Measurements from ENCODE around the gene GEMIN7. TPM values are rescaled to one million over a fixed set of nuclear protein-coding genes. Genes with fewer than 3 reads are reported as not detected.

The GEMIN7 gene
- total and polyA plus RNA-seq, 4 donors: 18.7 to 29.0 (median 22.7) TPM

GRCh38 chr19:45121827-45122345 lies 42.8 kb downstream of the GEMIN7 start:
- no peak overlapping the region for H3K4me3 ChIP-seq
- no peak for TF ChIP-seq CTCF (IDR thresholded peaks at IDR 0.05; ENCODE audit: control extremely low read depth, extremely low read depth)
- peaks cover 0 to 14% (median 0%) of the 10 kb centered on the region in 5 donors for H3K4me1 ChIP-seq (ENCODE audit: control insufficient read depth in 5 of 5, insufficient read depth in 5 of 5, low read length in 5 of 5)
- no peaks in the 10 kb centered on the region for H3K36me3 ChIP-seq (ENCODE audit: control insufficient read depth in 4 of 4, insufficient read depth in 4 of 4, low read length in 4 of 4)
- DNase-seq (no peak), ATAC-seq (ENCODE audit: insufficient read depth, low FRiP score) (no peak)
- no peak overlapping the region for H3K27ac ChIP-seq (ENCODE audit: low read depth in 1 of 2, low read length in 1 of 2)
- no peaks in the 10 kb centered on the region for H3K27me3 ChIP-seq (ENCODE audit: control insufficient read depth in 3 of 3, insufficient read depth in 3 of 3, low read length in 2 of 3)
- H3K9me3 ChIP-seq (ENCODE audit: control insufficient read depth in 4 of 4, insufficient read depth in 3 of 4, low read length in 3 of 4): no peaks in the 10 kb centered on the region
- H3K9ac ChIP-seq (ENCODE audit: insufficient read depth in 1 of 2, low read length in 2 of 2): no peak overlapping the region
- 82 to 84% methylated on average over 11 of the region's 11 CpGs for WGBS, 2 donors

GRCh38 chr19:45122832-45123231 lies 43.8 kb downstream of the GEMIN7 start:
- ATAC-seq (ENCODE audit: insufficient read depth, low FRiP score): no peak
- WGBS, 2 donors: 89 to 91% methylated on average over 6 of the region's 6 CpGs
- no peaks in the 10 kb centered on the region for H3K36me3 ChIP-seq (ENCODE audit: control insufficient read depth in 4 of 4, insufficient read depth in 4 of 4, low read length in 4 of 4)
- no peak for DNase-seq
- H3K9me3 ChIP-seq (ENCODE audit: control insufficient read depth in 4 of 4, insufficient read depth in 3 of 4, low read length in 3 of 4): no peaks in the 10 kb centered on the region
- no peak overlapping the region for H3K4me3 ChIP-seq
- no peak overlapping the region for H3K9ac ChIP-seq (ENCODE audit: insufficient read depth in 1 of 2, low read length in 2 of 2)
- H3K27me3 ChIP-seq (ENCODE audit: control insufficient read depth in 3 of 3, insufficient read depth in 3 of 3, low read length in 2 of 3): no peaks in the 10 kb centered on the region
- peaks cover 0 to 9% (median 0%) of the 10 kb centered on the region in 5 donors for H3K4me1 ChIP-seq (ENCODE audit: control insufficient read depth in 5 of 5, insufficient read depth in 5 of 5, low read length in 5 of 5)
- no peak for TF ChIP-seq CTCF (IDR thresholded peaks at IDR 0.05; ENCODE audit: control extremely low read depth, extremely low read depth)
- no peak overlapping the region for H3K27ac ChIP-seq (ENCODE audit: low read depth in 1 of 2, low read length in 1 of 2)

- peak in 1 of 3 donors; percentile 27 for DNase-seq
- Histone ChIP-seq H3K27me3 (ENCODE audit: control insufficient read depth in 3 of 3, insufficient read depth in 3 of 3, low read length in 2 of 3) (no peaks in the 10 kb centered on the region), H3K4me3 (no peak overlapping the region), H3K9ac (ENCODE audit: insufficient read depth in 1 of 2, low read length in 2 of 2) (no peak overlapping the region), H3K9me3 (ENCODE audit: control insufficient read depth in 4 of 4, insufficient read depth in 3 of 4, low read length in 3 of 4) (no peaks in the 10 kb centered on the region), H3K36me3 (ENCODE audit: control insufficient read depth in 4 of 4, insufficient read depth in 4 of 4, low read length in 4 of 4) (no peaks in the 10 kb centered on the region), H3K27ac (ENCODE audit: low read depth in 1 of 2, low read length in 1 of 2) (no peak overlapping the region), H3K4me1 (ENCODE audit: control insufficient read depth in 5 of 5, insufficient read depth in 5 of 5, low read length in 5 of 5) (peaks cover 0 to 7% (median 0%) of the 10 kb centered on the region in 5 donors)
- ATAC-seq (ENCODE audit: insufficient read depth, low FRiP score): no peak
- no peak for TF ChIP-seq CTCF (IDR thresholded peaks at IDR 0.05; ENCODE audit: control extremely low read depth, extremely low read depth)
- WGBS, 2 donors: 70 to 87% methylated on average over 9 of the region's 9 CpGs
Measured at GRCh38 chr19:45123440-45123850, 44.4 kb downstream of the GEMIN7 start.

GRCh38 chr19:45124021-45124420 lies 45.0 kb downstream of the GEMIN7 start:
- WGBS, 2 donors: 75% methylated on average over 6 of the region's 6 CpGs
- H3K9ac ChIP-seq (ENCODE audit: insufficient read depth in 1 of 2, low read length in 2 of 2): no peak overlapping the region
- H3K27ac ChIP-seq (ENCODE audit: low read depth in 1 of 2, low read length in 1 of 2): no peak overlapping the region

More at GRCh38 chr19:45124021-45124420, 45.0 kb downstream of the GEMIN7 start:
- TF ChIP-seq CTCF (IDR thresholded peaks at IDR 0.05; ENCODE audit: control extremely low read depth, extremely low read depth): no peak
- Histone ChIP-seq H3K4me3 (no peak overlapping the region), H3K36me3 (ENCODE audit: control insufficient read depth in 4 of 4, insufficient read depth in 4 of 4, low read length in 4 of 4) (no peaks in the 10 kb centered on the region), H3K9me3 (ENCODE audit: control insufficient read depth in 4 of 4, insufficient read depth in 3 of 4, low read length in 3 of 4) (no peaks in the 10 kb centered on the region), H3K27me3 (ENCODE audit: control insufficient read depth in 3 of 3, insufficient read depth in 3 of 3, low read length in 2 of 3) (no peaks in the 10 kb centered on the region), H3K4me1 (ENCODE audit: control insufficient read depth in 5 of 5, insufficient read depth in 5 of 5, low read length in 5 of 5) (peaks cover 0 to 7% (median 0%) of the 10 kb centered on the region in 5 donors)
- ATAC-seq (ENCODE audit: insufficient read depth, low FRiP score) (no peak), DNase-seq (no peak)

Measured in lung (tissue), 12 donors.